Measurements from ENCODE around the gene ANTXR1.

- TF ChIP-seq, protein P1, sequence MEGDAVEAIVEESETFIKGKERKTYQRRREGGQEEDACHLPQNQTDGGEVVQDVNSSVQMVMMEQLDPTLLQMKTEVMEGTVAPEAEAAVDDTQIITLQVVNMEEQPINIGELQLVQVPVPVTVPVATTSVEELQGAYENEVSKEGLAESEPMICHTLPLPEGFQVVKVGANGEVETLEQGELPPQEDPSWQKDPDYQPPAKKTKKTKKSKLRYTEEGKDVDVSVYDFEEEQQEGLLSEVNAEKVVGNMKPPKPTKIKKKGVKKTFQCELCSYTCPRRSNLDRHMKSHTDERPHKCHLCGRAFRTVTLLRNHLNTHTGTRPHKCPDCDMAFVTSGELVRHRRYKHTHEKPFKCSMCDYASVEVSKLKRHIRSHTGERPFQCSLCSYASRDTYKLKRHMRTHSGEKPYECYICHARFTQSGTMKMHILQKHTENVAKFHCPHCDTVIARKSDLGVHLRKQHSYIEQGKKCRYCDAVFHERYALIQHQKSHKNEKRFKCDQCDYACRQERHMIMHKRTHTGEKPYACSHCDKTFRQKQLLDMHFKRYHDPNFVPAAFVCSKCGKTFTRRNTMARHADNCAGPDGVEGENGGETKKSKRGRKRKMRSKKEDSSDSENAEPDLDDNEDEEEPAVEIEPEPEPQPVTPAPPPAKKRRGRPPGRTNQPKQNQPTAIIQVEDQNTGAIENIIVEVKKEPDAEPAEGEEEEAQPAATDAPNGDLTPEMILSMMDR (conservative IDR thresholded peaks at IDR 0.05): no peak
- TF ChIP-seq EZH2 (IDR thresholded peaks at IDR 0.05; ENCODE audit: low read depth): no peak
Observed at GRCh38 chr2:69118609-69119008, 105.6 kb downstream of the ANTXR1 start.
